ENCODE results near the gene SCFD1. TPM values are rescaled to one million over a fixed set of nuclear protein-coding genes. Genes with fewer than 3 reads are reported as not detected.
"Not testable (repeated sequence)": the region's sequence is repeated elsewhere in the genome, so short reads cannot be mapped to it uniquely, and the experiment has no call there.

SCFD1 gene
- total and polyA plus RNA-seq, 4 donors, result 24.6 to 82.1 (median 52.6) TPM

DNA sequence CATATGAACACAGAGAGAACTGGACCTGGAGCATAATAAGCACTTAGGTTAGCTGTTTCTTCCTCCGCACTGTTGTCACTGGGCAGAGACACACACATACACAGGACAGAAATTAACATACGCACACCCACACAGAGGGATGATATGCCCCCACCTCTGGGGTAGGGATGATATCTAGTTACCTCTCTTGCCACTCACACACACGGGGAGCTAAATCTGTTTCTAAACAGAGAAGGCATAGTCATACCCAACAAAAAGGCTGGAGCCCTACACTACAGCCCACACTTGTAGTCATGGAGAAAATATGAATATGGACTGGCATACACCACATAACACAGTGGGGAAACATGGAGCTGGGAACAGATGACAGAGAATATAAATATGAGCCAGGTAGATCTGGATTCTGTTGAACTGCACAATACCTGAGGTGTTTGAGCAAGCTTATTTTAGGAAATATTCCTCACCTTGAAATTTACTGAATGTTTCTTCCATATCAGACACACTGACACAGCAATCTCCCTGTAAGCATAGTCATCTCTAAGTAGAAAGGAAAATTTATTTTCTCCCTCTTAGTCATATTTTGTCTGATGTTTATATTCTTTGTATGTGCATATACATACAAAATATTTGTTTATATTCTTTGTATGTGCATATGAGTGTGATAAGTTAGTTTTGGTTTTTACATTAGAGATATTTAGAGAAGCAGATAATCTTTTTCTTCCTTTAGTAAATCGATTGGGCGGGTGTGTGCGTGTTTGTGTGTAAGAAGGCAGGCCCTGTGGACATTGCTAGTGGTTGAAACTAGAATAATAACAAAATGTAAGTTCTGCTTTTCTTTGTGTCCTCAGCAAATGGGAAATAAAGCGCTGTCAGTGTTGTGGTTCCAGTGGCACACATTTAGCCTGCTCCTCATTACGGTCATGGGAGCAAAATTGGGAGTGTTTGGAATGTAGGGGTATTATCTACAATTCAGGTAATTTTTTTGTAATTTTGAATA is 20.9 kb upstream of the SCFD1 start (continued):
- TF ChIP-seq, protein P1, sequence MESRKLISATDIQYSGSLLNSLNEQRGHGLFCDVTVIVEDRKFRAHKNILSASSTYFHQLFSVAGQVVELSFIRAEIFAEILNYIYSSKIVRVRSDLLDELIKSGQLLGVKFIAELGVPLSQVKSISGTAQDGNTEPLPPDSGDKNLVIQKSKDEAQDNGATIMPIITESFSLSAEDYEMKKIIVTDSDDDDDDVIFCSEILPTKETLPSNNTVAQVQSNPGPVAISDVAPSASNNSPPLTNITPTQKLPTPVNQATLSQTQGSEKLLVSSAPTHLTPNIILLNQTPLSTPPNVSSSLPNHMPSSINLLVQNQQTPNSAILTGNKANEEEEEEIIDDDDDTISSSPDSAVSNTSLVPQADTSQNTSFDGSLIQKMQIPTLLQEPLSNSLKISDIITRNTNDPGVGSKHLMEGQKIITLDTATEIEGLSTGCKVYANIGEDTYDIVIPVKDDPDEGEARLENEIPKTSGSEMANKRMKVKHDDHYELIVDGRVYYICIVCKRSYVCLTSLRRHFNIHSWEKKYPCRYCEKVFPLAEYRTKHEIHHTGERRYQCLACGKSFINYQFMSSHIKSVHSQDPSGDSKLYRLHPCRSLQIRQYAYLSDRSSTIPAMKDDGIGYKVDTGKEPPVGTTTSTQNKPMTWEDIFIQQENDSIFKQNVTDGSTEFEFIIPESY (IDR thresholded peaks at IDR 0.05), result no peak
- TF ChIP-seq HNF4A (conservative IDR thresholded peaks at IDR 0.05) (no peak), RXRA (IDR thresholded peaks at IDR 0.05) (no peak), FOXA2 (IDR thresholded peaks at IDR 0.05) (no peak), ATF3 (IDR thresholded peaks at IDR 0.05) (no peak), FOXA1 (IDR thresholded peaks at IDR 0.05) (no peak), TAF1 (conservative IDR thresholded peaks at IDR 0.05) (no peak), HNF4G (IDR thresholded peaks at IDR 0.05) (no peak), RAD21 (IDR thresholded peaks at IDR 0.05) (no peak)

DNA sequence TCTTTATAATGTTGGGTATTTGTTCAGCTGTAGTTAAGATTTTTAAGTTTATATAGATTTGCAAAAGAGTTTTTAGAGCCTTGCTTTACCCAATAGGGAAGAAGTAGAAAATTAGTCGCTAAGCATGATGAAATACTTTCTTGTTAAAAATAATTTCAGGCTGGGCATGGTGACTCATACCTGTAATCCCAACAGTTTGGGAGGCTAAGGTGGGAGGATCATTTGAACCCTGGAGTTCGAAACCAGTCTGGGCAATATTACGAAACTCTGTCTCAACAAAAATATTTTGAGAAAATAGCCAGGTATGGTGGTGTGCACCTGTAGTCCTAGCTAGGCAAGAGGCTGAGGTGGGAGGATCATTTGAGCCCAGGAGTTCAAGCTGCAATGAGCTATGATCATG is 18.7 kb upstream of the SCFD1 start:
- no peak overlapping the region for H3K27ac ChIP-seq (ENCODE audit: low read depth in 1 of 2, low read length in 2 of 2)

GRCh38 chr14:30604696-30605095 is 17.4 kb upstream of the SCFD1 start:
- not testable (repeated sequence) for H3K27ac ChIP-seq (ENCODE audit: low read depth in 1 of 2, low read length in 2 of 2); H3K4me1 ChIP-seq (ENCODE audit: control insufficient read depth in 4 of 4, insufficient read depth in 4 of 4, low read length in 3 of 4); DNase-seq (ENCODE audit: low spot score); H3K9ac ChIP-seq (ENCODE audit: low read depth in 1 of 2, low read length in 2 of 2); H3K9me3 ChIP-seq (ENCODE audit: control insufficient read depth in 4 of 4, low read length in 3 of 4); H3K27me3 ChIP-seq (ENCODE audit: control insufficient read depth in 4 of 4, insufficient read depth in 4 of 4, low read length in 3 of 4); H3K4me3 ChIP-seq (ENCODE audit: low read depth in 1 of 3, low read length in 3 of 3)
- H3K36me3 ChIP-seq (ENCODE audit: control insufficient read depth in 4 of 4, insufficient read depth in 3 of 4, low read depth in 1 of 4, low read length in 3 of 4), result peaks cover 2 to 27% (median 8%) of the 10 kb centered on the region in 4 donors
- over 99% methylated on average over 8 of the region's 8 CpGs for WGBS

More for the DNA sequence above, 18.7 kb upstream of the SCFD1 start:
- no peaks in the 10 kb centered on the region for H3K4me1 ChIP-seq (ENCODE audit: control insufficient read depth in 4 of 4, insufficient read depth in 4 of 4, low read length in 3 of 4)
- H3K9ac ChIP-seq (ENCODE audit: low read depth in 1 of 2, low read length in 2 of 2), result no peak overlapping the region
- H3K27me3 ChIP-seq (ENCODE audit: control insufficient read depth in 4 of 4, insufficient read depth in 4 of 4, low read length in 3 of 4), result no peaks in the 10 kb centered on the region
- DNase-seq (ENCODE audit: low spot score), result no peak
- H3K4me3 ChIP-seq (ENCODE audit: low read depth in 1 of 3, low read length in 3 of 3), result no peak overlapping the region
- no peaks in the 10 kb centered on the region for H3K9me3 ChIP-seq (ENCODE audit: control insufficient read depth in 4 of 4, low read length in 3 of 4)
- TF ChIP-seq EGR1 (IDR thresholded peaks at IDR 0.05; ENCODE audit: low read depth in 2 of 2) (no peak), HNF4A (conservative IDR thresholded peaks at IDR 0.05) (no peak), RXRA (IDR thresholded peaks at IDR 0.05) (no peak), HNF4G (IDR thresholded peaks at IDR 0.05) (no peak), YY1 (IDR thresholded peaks at IDR 0.05) (no peak), FOXA2 (IDR thresholded peaks at IDR 0.05) (no peak), ATF3 (IDR thresholded peaks at IDR 0.05) (no peak), SP1 (IDR thresholded peaks at IDR 0.05) (no peak), TAF1 (conservative IDR thresholded peaks at IDR 0.05) (no peak), NR2F2 (IDR thresholded peaks at IDR 0.05) (no peak), RAD21 (IDR thresholded peaks at IDR 0.05) (no peak), FOXA1 (IDR thresholded peaks at IDR 0.05) (no peak), MAX (IDR thresholded peaks at IDR 0.05) (no peak), JUND (IDR thresholded peaks at IDR 0.05) (no peak)
- TF ChIP-seq, protein P1 (IDR thresholded peaks at IDR 0.05), result no peak
- 96% methylated on average over 3 of the region's 3 CpGs for WGBS
- peaks cover 2 to 33% (median 8%) of the 10 kb centered on the region in 4 donors for H3K36me3 ChIP-seq (ENCODE audit: control insufficient read depth in 4 of 4, insufficient read depth in 3 of 4, low read depth in 1 of 4, low read length in 3 of 4)
